GM04503 (cell line): ENCODE results near the gene DACH2.

Experiments
- DNase-seq: peaks from one replicate; pipeline ENCODE4 v3.0.0-alpha.2; 2012; ENCODE audit warnings: low read depth

DACH2 gene

DNA sequence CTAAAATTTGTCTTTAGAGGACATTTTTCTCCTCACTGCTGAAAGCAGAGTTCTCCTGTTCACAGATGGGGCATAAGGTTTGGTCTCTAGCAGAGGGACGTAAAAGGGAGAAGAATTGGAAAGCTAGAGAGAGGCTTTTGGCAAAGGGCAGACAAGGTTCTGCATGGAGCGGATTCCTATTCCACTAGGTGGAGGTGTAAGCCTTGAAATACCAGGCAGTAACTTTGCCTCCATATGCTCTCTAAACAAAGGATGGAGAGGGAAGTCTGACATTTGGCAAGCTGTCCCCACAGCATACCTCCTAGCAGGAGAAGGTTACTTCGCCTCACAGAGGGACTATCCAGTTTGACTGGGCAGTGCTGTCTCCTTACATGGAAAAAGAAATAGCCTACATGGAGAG lies 174.7 kb downstream of the DACH2 start:
- no peak for DNase-seq

DNA sequence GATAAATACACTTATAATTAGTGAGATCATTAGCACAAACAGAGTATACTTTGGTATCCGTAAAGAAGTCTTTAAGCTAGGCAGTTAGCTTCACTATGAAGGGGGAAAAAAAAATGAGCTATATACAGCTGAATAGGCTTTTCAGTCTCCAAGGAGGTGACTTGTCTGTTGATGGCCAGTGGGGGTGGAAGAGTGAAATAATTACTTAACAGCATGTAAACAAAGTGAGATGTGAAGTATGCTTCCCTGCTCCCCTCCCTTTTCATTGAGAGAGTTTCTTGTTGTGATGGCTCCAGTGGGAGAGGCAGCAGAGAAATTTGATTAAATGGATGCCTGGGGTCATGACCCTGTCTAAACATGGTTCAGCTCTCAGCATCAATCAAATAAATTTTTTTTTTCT lies 180.9 kb downstream of the DACH2 start:
- no peak for DNase-seq

DNA sequence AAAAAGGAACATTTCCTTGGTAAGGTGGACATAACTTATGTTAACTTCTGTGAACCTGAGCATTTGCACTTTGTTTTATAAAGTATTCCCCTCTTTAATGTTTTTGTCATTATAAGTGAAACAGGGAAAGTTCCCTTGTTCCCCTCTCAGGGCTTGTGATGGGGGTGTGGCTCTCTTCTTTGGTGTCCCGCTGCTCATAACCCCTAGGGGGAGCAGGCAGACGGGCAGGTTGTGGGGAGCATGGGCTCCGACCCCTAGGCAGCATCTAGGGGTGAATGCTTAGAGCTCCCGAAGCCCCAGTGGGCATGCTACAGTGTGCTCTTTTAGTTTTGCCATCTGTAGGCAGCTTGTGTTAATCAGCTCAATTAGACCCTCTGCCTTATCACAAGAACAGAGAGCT lies 200.4 kb downstream of the DACH2 start:
- no peak for DNase-seq

DNA sequence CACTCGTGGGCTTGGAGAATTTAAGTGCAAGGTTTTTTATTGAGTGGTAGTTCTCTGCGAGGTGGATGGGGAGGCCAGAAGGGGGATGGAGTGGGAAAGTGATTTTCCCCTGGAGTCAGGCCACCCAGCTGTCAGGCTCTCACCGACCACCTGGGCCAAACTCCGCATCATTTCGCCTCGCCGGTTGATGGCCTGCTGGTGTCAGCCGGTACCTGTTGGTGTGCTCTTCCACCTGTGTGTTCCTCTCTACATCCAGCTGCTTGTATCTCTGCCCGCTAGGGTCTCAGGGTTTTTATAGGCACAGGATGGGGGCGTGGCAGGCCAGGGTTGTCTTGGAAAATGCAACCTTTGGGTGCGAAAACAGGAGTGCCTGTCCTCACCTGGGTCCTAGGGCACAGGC lies 200.9 kb downstream of the DACH2 start:
- DNase-seq, result no peak

DNA sequence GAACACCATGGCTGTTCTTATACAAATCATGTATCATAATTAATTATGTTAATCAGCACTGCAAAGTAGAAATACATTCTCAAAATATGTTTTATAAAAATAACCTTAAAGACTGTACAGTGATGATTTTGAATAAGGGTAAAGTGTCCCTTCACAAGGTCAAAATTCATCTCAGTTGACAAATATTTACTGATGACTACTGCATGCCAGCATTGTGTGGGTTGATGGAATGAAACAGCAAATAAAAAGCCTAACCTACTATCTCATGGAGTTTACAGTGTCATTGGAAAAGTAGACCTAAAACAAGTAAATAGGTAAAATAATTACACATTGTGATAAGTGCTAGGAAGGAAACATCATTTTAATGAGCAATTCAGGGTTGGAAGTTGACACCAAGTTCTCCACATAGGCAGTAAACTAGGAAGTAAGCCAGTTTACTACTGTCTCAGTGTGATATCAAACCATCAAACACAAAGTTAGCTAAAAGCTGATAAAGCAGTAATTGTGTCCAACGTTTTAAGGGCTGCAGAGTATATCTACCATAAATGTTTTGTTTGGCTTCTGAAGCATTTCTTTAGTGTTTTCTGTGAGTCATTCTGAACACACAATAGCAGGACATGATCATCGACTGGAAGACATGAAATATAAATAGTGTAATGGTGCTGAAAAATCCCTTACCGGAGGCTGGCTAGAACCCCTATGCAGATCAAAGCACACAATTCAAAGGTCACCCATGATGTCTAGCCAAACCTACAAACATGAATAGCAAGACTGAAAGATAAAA lies 221.8 kb downstream of the DACH2 start:
- DNase-seq, result no peak

DNA sequence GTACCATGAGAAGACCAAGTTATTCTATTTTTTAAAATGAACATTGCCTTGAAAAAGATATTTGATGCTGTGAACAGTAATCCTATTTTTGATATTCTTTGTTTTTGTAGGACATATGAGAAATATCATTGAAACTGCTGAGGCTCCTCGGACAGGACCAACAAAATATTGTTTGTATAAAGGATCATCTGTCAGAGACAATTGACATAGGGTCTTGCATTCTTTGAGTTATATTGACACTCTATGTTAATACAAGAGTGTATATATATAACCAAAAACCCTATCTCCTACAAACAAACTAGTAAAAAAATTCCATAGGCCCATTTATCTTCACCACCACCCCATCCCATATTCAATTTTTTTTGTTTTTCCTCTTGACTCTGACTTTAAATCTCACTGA lies 222.7 kb downstream of the DACH2 start:
- DNase-seq, result no peak

DNA sequence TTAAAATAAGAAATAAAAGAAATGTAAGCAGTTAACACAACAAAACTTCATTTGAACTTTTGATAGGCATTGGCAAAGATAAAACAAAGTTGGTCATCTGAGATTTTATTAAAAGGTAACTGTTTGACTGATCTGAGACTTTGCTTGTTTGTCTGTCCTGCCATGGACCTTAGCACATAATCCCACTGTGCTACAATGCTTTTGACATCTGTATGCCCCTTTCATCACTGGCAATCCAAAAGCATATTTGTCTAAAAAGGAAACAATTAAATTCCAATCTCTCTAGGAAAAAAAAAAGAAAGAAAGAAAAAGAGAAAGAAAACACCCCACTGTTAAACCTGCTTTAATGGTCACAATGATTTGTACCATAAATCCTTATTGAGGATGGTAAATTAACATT lies 231.0 kb downstream of the DACH2 start:
- DNase-seq, result no peak

DNA sequence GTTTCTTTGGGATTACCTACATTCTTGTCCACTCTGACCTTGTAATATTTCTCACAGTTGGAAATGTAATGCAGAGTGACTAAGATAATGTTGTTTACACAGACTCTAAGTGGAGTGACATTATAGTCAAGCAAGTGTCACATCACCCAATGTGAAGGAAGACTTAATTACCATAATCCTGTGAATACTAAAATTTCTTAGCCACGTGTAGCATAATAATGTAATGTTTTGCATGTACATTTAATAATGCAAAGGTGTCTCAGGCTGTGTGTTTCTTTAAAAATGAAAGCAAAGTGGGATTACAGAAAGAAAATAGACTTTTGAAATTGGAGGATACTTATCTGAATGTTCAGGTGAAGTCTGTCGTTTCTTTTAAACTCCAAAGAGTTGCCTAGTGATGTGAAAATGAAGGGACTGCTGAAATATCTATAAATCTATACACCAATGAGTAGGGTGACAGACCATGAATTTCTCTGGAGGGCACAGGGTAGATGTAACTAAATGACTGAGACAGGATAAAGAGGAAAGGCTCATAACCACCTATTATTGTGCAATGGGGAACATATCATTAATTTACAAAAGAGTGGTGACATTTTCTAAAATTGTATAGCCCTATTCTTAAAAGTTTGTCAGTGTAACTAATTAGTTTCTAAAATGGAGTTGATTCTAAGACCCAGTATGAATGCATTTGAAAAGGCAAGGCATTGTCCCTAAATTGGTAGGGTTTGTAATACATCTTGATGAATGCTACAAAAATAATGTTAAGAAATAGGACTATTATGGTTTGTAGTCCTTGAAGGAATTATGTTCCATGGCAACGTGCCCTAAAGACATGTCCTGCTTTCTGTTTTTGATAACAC lies 235.7 kb downstream of the DACH2 start:
- DNase-seq, result no peak

DNA sequence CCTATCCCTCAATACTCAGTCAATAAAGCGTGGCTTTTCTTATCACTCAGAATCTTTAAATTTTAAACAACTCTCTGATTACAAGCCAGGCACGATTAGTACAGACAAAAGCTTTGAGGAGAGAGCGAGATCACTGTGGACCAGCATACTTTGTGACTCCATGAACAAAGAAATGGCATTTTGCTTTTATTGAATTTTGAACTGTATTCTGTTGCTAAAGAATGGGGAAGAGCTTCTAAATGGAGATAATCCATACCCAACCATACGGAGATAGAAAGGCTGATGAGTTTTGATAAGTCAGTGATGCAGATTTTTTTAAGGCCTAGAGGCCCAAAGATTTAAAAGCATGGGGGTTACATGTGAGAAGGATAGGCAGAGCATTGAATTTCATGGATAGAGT lies 259.1 kb downstream of the DACH2 start:
- no peak for DNase-seq

DNA sequence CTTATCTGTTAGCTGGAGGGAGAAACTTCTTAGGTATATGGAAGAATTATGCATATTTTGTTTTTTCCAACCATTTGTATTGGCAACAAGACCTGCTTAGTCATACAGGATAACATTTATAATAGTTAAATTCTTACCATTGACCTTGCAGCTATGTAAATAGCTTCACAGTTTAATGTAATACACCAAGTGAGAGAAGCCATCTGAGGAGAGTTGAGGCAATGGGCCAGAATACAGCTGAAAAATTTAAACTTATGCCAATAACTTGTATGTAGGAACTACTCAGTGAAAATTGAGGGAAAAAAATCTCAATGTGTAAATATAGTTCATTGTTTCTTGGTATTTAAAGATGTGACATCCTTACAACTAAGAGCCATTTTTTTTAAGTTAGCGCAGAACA lies 273.5 kb downstream of the DACH2 start:
- DNase-seq, result no peak

DNA sequence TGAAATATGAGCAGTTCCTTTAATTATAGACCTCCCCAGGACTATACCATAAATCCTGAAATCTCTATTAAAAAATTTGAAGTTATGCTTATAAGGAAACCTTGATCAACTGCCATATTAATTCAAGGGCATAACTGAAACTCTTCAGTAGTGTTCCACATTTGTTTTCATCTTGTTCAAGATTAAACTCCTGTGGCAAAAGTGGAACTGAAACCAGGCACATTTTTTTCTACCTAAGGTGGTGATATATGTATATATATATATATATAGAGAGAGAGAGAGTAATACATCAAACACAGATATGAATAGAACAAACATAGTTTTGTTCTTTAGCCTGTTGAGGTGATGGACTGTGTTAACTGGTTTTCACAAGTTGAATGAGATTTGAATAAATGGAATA lies 287.9 kb downstream of the DACH2 start:
- DNase-seq, result no peak

DNA sequence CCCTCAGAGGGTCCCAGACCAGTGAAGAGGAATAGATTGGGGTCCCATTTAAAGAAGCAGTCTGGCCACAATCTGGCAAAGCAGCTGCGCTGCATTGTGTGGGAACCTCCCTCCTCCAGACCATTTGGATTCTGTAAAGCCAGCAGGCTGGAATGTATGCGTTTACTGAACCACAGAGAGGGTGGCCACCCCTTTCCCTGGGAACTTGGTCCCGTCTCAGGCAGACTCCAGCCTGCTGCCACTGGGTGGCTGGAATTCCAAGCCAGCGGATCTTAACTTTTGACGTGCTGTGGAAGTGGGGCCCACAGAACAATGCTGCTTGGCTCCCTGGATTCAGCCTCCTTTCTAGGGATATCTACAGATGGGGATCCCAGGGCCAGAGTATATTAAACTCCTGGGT lies 307.2 kb downstream of the DACH2 start:
- DNase-seq, result no peak

DNA sequence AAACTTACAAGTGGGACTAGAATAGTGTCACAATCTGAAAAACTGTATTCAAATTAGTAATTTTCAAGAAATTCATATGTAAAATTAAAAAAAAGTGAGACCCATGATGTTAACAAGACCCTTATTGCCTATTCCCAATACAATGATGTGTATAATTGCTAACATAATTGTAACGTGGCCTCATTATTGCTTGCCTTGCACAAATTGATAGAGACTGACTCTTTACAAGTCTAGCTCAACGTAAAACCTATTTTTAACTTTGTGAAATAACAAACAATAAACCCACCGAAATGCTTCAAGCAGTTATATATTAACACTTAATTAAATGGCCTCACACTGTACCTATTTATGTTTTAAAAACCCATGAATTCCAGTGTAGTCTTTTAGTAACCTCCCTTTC lies 312.5 kb downstream of the DACH2 start:
- no peak for DNase-seq

DNA sequence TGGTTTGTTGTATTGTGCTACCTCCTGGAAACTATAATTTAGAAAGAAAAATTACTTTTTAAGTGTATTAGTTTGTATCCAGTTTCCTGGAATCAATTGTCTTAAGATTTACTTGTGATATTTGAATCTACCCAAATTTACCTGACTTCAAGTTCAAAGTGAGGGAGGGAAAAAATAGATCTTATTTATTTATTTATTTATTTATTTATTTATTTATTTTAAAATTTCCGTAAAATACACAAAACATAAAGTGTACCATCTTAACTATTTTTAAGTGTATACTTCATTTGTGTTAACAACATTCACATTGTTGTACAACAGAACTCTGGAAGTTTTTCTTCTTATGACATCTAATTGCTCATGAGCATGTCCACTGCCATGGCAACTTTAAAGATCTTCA lies 356.0 kb downstream of the DACH2 start:
- DNase-seq, result no peak

DNA sequence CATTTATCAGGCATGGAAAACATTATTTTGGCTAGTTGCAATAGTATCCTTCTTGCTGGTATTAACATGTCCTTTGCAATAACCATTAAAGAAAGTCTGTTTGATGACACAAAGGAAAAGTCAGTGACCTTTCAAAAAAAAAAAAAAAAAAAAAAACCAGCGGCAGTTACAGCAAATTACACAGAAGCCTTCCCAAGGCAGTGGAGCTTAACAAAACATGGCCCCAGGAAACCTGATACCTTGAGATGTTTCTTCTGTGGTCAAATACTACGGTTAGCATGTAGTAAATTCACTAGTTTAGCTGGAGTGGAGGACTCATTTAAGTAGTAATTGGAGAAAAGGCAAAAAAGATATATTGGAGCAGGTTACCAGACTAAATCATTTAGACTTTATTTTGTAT lies 359.1 kb downstream of the DACH2 start:
- DNase-seq, result no peak

DNA sequence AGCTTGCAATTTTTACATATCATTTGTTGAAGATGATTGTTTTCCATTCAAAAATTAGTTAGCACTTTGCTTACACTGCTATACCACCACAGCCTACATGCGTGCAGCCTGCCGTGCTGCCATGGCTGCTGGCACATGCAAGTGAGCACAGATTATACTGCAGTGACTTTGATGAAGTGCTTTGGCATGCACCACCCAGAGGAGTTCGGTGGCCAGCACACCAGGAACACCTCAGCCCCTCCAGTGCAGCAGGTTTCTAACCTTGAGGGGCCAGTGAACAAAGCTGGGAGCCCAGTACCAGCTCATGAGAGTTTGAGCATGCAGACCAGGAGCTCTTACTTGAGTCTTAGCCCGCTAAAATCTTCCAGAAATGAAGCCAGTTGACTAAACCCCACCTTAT lies 431.5 kb downstream of the DACH2 start:
- no peak for DNase-seq

DNA sequence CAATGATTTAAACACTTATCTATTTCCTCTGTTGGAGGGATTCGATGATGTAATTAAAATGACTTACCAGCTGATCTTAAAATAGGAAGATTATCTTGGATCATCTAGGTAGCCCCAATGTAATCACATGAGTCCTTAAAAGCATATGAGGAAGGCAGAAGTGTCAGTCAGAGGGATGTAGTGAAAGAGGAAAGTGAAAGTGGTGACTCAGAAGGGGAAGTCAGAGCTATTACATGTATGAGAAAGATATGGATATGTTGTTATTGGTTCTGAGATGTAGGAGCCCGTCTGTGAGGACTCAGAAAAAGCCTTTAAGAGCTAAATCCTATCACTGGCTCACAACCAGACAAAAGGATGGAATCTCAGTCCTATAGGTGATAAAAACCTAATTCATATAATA lies 456.4 kb downstream of the DACH2 start:
- DNase-seq, result no peak

DNA sequence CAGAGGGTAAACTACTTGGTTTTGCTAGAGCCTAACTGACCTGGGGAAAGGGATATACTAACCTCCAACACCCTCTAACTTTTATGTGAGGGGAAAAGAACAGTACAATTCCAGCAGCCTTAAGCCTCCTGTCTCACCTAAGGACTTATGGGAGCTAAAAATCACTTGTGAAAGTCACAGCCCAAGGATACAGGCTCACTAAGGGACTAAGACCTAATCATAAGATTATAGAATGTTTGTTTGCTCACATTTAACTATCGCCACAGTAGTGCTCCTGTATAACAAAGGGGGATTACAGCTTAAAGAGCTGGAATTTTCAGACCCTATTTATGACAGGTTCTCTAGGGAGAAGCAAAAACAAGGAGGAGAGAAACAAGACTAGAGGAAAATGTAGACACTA lies 548.7 kb downstream of the DACH2 start:
- no peak for DNase-seq

DNA sequence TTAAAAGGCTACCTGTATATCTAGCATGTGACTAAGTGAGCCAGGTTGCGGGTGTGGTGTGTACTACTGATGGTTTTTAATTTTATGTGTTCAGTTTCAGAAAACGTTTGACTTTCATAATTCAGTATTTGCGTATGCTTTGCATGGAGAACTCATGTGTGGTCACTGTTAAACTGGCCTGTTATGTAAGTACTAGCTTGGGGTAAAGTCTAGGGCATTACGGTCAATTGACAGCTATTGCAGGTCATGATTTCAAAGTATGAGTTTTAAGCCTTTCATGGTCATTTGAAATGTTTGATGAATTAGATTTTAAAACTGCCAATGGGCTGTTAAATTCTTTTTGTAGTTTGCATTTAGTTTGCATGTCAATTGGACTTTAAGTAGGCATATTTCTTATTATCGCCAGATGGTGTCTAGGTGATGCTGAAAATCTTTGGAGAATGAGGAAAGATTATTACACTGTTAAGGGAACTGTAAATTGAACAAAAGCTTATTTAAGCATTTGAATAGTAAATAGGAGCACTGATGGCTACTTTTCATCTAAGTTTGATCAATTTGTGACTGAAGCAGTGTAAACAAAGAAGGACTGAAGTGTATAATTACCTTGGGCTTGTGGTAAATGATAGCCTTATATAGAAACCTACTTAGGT lies 563.4 kb downstream of the DACH2 start:
- DNase-seq, result no peak

DNA sequence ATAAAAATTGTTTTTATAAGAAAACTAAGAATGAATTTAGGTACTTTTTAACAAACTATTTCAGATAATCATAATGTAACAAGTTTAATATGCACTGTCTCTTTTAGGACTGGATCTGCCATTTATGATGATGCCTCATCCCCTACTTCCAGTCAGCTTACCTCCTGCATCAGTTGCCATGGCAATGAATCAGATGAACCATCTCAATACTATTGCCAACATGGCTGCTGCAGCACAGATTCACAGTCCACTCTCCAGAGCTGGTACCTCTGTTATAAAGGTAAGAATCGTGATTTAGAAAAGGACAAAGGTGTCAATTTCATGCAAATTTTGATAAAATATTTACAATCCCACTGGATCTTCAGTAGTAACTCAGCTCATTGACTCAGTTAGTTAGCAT lies 566.2 kb downstream of the DACH2 start:
- DNase-seq, result no peak

DNA sequence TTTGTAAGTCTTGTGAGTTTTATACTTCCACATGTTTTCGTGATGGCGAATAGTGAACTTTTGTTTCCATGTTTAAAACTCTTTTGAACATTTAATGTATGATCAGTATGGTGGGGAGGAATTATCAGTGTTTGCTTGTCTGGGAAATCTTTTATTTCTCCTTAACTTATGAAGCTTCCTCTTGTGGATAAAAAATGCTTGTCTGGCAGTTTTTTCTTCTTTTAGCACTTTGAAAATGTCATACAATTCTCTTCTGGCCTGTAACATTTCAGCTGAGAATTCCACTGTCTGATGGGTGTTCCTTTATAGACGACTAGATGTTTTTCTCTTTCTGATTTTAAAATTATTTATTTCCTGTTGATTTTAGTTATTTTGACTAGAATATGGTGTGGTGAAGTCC lies 576.0 kb downstream of the DACH2 start:
- DNase-seq, result no peak

DNA sequence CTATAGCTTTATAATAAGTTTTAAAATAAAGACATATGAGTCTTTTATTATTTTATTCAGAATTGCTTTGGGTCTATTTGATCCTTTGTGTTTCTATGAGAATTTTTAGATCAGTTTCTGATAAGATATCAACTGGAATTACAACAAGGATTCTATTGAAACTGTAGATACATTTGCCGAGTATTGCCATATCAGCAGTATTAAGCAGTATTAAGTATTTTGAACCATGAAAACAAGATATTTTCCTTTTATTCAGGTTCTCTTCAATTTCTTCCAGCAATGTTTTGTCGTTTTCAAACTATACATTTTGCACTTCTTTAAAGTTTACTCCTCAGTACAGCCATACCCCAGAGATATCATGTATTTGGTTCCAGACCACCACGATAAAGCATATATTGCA lies 598.8 kb downstream of the DACH2 start:
- DNase-seq, result no peak

DNA sequence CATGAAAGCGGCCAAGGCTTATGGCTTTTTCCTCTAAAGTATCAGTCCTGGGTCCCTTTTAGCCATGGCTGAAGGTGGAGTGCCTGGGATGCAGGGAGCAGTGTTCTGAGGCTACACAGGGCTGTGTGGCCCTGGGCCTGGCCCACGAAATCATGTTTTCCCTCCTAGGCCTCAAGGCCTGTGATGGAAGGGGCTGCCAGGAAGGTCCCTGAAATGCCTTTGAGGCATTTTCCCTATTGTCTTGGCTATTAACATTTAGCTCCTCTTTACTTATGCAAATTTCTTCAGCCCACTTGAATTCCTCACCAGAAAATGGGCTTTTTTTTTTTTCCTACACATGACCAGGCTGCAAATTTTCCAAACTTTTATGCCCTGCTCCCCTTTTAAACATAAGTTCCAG lies 657.0 kb downstream of the DACH2 start:
- DNase-seq, result no peak
